Lower leg skin (tissue), 4 donors: ENCODE measurements around the gene NRXN3. TPM values are rescaled to one million over a fixed set of nuclear protein-coding genes. Genes with fewer than 3 reads are reported as not detected.

ENCODE experiments used
- DNase-seq, 2 donors: peaks; one replicate each; pipeline ENCODE4 v3.0.0-alpha.2; 2019; ENCODE audit warnings: low spot score in 2 of 2
- H3K4me3 ChIP-seq: fragments of 200-600 bp; sonication (generic); 2 replicates; pipeline ENCODE4 v1.5.1; 2017; ENCODE audit warnings: mild to moderate bottlenecking, low read depth; ENCODE audit not compliant: poor library complexity, severe bottlenecking
- POLR2A ChIP-seq, 2 donors: fragments of 450-650 bp; IDR thresholded peaks; one replicate each; pipeline ENCODE4 v1.6.1; 2016 to 2017; ENCODE audit warnings: antibody characterized with exemption in 2 of 2, mild to moderate bottlenecking in 1 of 2, moderate library complexity in 1 of 2
- WGBS, 2 donors: methylation state at CpG; one replicate each; pipeline ENCODE4 v1.1.5; 2018; 5-methylcytosine and 5-hydroxymethylcytosine counted together
- intact Hi-C: fragments of 100-400 bp; cut with DNase I; formaldehyde crosslinking; loops from one replicate; pipeline ENCODE4 v1.15.0; 2023; ENCODE audit warnings: low total_unique reads
- total RNA-seq, 4 donors: library from RNA; depleted of rRNA; stranded (reverse); fragments of >200 nt; gene quantifications; one replicate each; pipeline ENCODE4 v1.1.0, GENCODE V29; 2016
- TF ChIP-seq, protein P1 (sequence below), 3 donors: fragments of 450-650 bp; IDR thresholded peaks; one replicate each; pipeline ENCODE4 v1.5.1; 2016; ENCODE audit warnings: antibody characterized with exemption in 3 of 3, mild to moderate bottlenecking in 3 of 3, moderate library complexity in 2 of 3

Gene NRXN3
- total RNA-seq, 4 donors from 2014 or later: 0.61 to 2.4 (median 1.7) TPM

DNA sequence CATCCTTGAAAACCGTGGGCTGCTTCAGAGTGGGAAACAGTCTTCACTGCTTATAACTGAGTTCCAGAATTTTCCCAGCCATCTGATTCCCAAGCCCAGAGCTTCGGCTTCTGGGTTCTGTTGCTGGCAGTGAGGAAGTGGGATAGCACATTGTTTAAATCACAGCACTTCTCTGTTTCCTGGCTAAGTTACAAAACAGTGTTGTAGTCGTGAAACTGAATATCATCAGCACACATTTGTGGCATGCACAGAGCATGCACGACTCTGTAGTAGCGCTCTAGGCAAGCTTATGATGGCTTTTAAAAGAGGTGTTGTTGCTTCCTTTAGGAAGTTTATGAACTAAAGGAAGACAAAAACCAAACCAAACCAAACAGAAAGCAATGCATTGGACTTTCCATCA, 1005.5 kb downstream of the NRXN3 start:
- WGBS, 2 donors: 30 to 46% methylated on average over 5 of the region's 5 CpGs
- no peak for TF ChIP-seq POLR2A (IDR thresholded peaks at IDR 0.05)
- TF ChIP-seq, protein P1, sequence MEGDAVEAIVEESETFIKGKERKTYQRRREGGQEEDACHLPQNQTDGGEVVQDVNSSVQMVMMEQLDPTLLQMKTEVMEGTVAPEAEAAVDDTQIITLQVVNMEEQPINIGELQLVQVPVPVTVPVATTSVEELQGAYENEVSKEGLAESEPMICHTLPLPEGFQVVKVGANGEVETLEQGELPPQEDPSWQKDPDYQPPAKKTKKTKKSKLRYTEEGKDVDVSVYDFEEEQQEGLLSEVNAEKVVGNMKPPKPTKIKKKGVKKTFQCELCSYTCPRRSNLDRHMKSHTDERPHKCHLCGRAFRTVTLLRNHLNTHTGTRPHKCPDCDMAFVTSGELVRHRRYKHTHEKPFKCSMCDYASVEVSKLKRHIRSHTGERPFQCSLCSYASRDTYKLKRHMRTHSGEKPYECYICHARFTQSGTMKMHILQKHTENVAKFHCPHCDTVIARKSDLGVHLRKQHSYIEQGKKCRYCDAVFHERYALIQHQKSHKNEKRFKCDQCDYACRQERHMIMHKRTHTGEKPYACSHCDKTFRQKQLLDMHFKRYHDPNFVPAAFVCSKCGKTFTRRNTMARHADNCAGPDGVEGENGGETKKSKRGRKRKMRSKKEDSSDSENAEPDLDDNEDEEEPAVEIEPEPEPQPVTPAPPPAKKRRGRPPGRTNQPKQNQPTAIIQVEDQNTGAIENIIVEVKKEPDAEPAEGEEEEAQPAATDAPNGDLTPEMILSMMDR (IDR thresholded peaks at IDR 0.05): no peak
- intact Hi-C loops: no loop called here
- H3K4me3 ChIP-seq: no peak overlapping the region
- no peak for DNase-seq

DNA sequence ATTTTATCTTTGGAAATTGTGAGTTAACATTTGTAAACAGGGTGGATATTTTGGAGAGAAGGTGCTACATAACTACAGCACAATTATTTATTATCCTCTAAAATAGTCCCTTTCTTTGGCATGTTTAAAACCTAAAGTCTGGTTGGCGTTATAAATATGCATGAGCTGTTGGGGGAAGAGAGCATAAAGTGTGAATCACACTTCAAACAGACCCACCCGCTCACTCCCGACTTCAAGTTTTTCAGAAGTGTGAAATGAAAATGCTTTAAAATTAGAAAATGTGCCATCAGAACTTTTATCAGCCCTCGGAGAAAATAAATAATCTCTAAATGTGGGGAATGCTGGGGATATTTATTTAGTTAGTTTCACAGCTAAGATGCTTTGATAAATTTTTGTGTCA, 1006.9 kb downstream of the NRXN3 start:
- intact Hi-C loops: no loop called here
- TF ChIP-seq POLR2A (IDR thresholded peaks at IDR 0.05): no peak
- DNase-seq: no peak
- 52 to 61% methylated on average over 4 of the region's 4 CpGs for WGBS, 2 donors
- H3K4me3 ChIP-seq: no peak overlapping the region

DNA sequence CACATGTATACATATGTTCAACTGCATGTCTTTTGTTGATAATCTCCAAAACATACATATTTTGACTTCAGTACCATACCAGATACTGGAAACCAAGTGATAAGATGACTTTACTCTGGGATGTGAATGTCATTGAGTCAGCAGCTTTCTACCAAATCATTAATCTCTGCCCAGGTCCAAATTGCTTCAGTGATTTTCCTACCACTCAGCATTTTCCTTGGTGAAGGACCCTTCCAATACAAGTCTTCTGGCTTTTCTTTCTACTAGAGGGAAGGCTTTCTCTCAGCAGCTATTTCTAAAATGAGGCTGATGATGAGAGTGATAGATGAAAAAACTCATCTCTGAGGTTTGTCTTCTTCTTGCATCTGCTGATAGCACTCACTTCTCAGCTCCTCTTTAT, 1008.5 kb downstream of the NRXN3 start:
- intact Hi-C loops: no loop called here
- TF ChIP-seq, protein P1 (IDR thresholded peaks at IDR 0.05): no peak
- TF ChIP-seq POLR2A (IDR thresholded peaks at IDR 0.05): no peak
- no peak overlapping the region for H3K4me3 ChIP-seq
- no peak for DNase-seq

DNA sequence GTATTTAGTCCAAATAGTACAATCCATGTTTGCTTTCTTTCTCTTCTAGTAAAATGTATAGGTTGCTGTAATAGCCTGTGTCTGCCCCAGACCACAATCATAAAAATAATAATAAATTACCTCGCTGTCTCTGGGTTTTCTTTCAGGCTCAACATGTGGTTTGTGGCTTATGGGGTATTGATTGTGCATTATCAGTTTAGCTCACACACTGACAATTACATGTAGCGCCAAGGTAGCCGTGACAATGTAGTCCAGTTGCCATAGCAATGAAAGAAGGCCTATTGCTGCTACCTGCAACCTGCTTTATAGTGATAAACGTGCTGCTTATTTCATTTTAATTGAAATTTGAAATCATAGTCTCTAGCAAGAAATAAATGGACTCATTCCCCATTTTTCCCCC, 1009.8 kb downstream of the NRXN3 start:
- TF ChIP-seq POLR2A (IDR thresholded peaks at IDR 0.05): no peak
- TF ChIP-seq, protein P1 (IDR thresholded peaks at IDR 0.05): no peak
- intact Hi-C loops: no loop called here
- 73 to 81% methylated on average over 4 of the region's 4 CpGs for WGBS, 2 donors
- no peak overlapping the region for H3K4me3 ChIP-seq
- DNase-seq: no peak

DNA sequence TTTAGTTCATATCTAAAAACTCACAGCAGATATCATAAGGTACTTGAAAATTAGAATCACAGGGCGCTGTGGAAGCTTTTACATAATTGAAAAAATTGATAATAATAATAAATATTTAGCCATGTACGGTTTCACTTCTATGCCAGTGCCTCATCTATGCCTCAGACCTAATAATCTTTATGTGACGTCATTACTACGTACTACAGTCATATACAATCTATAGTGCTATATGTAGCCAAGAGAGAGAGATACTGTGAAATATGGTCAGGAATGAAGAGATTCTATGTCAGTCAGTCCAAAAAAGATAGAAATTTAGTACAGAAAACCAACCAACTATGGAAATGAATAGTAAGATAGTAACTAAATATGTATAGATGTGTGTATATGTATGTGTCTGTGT, 1010.5 kb downstream of the NRXN3 start:
- no peak overlapping the region for H3K4me3 ChIP-seq
- WGBS, 2 donors: 90 to 91% methylated on average over 4 of the region's 4 CpGs
- intact Hi-C loops: no loop called here
- no peak for TF ChIP-seq POLR2A (IDR thresholded peaks at IDR 0.05)
- TF ChIP-seq, protein P1 (IDR thresholded peaks at IDR 0.05): no peak
- DNase-seq: no peak

DNA sequence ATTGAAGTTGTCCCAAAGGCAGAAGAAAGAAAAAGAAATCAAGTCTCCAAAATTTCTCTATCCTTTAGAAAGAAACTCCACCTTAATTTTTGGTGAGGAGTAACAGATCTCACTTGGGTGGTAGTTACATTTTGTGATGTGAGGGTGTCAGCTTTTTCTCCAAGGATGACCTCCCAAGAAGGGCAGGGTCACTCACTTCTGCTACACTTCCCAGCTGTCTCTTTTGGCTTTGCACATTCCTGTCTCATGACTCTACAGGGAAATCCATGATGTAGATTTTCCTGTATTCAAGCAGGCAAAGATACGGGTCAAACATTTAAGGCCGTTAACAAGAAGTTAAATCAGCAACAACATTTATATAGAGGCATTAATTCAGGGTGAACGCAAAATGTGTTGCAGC, 1016.4 kb downstream of the NRXN3 start:
- TF ChIP-seq POLR2A (IDR thresholded peaks at IDR 0.05): no peak
- TF ChIP-seq, protein P1 (IDR thresholded peaks at IDR 0.05): no peak
- DNase-seq: no peak
- intact Hi-C loops: no loop called here
- no peak overlapping the region for H3K4me3 ChIP-seq
- 81 to 89% methylated on average over 3 of the region's 3 CpGs for WGBS, 2 donors
